Measurements from ENCODE around the gene TRAFD1.
A peak's percentile ranks its signal among the peaks of the same experiment; 100 is the strongest.

The TRAFD1 gene

GRCh38 chr12:112178796-112179195 lies 53.4 kb downstream of the TRAFD1 start:
- DNase-seq, result no peak

- DNase-seq, result no peak
Measured at GRCh38 chr12:112179341-112179740, 54.0 kb downstream of the TRAFD1 start.

GRCh38 chr12:112179916-112180315 lies 54.6 kb downstream of the TRAFD1 start:
- DNase-seq, result no peak

- DNase-seq, result no peak
Measured at GRCh38 chr12:112180422-112180821, 55.1 kb downstream of the TRAFD1 start.

GRCh38 chr12:112182499-112182898 lies 57.1 kb downstream of the TRAFD1 start:
- no peak for DNase-seq

DNA sequence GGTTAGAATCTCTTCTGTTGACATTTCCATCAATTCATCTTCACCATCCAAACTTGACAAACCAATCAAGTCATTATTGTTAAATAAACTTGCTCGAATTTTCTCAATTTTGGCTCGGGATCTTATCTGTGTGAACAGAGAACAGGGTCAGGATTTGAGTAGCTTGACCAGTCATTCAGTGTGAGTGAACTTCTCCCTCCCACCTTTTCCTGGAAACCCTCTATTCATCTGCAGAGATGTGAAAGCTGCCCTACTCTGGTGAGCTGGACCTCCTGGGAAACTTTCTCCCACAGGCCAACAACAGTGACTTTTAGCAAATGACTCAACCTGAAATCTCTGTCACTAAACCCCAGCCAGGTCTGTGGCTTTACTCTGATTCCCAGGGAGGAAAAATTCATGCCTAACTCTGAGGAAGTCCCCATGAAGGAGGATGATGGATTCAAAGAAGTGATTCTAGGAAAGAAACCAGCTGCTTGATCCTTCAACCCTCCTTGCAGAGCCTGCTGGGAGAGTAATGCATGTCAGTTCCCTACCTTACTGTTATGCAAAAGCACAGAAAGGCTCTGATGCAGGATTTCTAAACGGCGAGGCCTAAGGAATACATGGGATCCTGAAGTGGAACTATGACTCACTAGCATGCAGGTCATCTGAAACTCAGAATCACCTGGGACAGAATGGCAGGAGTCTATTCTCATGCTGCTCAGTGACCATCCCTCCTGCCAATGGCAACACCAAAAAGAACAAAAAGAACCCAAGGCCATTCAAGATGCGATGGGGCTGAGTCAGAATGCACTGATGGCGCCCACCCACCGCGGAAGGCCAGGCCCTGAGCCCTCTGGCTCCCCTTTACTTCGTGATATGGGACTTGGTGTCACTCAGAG lies 58.0 kb downstream of the TRAFD1 start:
- no peak for DNase-seq

DNA sequence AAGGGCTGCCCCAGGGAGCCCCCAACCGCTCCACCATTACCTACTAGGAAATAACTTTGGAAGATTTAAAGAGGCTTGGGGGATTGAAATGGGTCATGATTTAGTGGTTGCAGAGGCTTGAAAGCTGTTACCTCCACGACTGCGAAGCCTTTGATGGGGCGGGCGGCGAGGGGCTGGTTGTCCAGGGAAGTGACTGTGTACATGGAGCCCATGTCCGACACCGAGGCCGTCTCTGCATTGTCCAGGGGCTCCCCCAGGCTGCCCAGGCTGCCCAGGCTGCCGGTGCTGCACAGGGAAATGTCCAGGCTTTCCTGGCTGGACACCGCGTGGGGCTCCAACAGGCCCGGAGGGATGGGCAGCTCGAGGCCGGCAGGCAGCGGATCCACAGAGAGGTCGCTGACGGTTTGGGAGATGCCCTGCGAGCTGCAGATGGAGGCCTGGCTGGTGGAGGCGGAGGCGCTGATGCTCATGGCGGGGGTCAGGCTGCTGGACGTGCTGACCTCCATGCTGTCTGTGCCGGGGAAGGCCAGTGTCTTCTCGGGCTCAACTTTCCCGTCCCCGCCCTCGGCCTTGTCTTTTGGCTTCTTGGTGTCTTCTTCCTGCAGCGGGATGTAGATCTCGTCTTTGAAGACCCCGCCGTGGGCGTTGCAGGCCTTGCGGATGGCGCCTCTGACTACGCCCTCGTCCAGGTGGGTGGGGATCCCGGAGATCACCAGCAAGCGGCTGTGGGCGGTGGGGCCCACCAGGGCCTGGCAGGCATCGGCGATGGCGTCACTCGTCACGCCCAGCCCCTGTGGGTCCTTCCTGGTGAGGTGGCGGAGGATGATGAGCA lies 58.9 kb downstream of the TRAFD1 start:
- DNase-seq, result no peak

GRCh38 chr12:112185093-112185923 lies 59.9 kb downstream of the TRAFD1 start:
- no peak for DNase-seq

DNA sequence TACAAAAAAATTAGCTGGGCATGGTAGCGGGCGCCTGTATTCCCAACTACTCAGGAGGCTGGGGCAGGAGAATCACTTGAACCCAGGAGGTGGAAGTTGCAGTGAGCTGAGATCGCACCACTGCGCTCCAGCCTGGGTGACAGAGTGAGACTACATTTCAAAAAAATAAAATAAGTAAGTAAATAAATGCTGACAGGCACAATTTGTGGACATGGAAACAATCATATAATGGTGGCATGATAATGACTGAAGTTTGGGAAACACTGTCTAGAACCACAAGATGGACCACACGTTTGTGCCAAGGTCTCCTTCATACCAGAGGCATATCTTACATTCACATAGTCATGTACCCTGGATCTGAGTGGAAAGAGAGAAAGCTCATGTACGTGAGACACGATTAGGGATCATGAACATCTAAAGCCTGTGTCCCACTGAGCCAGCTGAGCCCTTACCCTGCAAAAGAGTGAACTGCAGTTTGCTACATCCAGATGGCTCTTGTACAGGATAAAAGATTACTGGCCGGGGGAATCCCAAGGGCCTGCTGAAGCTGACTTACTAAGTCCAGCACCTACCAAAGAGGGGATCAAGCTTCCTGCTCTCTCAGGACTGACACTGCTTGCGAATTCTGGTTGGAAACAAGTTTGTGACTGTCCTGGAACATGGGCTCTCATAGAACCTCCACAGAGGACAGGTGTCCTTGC lies 62.9 kb downstream of the TRAFD1 start:
- DNase-seq, result no peak

DNA sequence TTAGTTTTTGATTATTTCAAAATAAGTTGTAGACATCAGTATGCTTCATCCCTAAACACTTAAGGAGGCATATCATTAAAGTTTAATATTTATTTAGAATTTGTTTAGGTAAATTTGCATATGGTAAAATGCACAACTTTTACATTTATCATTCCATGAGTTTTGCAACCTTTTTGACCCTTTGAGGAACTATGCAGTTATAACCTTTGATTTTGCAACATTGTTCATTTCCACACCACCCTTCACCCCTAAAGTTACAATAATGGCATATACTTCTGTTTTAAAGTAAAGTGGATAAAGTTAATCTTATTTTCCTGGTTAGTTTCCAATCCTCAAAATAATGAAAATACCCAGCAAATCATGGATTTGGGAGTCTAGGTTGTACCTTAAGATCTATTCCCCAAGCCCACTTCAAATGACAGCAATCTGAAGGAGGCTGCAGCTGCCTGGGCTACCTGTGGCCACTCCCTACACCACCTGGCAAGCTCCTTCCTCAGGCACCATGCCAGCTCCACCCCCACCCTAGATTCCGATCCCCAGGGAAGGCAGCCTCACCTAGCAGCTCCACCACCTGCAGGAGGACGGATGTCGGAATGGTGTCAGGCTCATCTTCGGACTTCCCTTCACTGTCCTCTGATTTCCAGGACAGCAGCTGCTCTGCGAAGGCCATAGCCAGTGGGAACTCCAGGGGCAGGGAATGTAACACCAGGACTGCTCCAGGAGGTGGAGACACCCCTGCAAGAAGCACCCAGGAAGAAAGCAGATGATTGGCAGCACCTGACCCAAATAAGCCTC lies 65.1 kb downstream of the TRAFD1 start:
- DNase-seq, result no peak

GRCh38 chr12:112191201-112191600 lies 65.8 kb downstream of the TRAFD1 start:
- DNase-seq, result no peak

DNA sequence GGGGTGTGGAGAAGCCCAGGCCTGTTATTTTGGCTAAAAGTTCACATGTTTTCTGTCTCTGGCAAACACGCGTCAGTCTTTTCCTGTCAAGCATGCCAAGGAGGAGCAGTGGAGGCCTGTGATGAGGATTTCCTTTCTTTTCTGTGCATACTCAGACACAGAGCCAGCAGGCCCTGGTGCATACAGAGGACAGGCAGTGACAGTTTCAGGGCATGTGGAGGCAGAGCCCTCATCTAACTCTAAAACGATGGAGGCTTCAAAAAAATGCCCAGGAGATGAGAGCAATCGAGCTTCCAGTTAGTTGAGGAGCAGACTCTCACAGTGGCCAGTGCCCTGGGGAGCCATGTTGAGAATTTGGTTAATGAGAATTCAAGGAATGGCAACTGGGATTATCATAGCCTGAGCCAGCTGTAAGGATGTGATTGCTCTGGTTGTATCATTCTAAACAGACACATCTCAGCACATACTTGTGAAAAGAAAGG lies 66.5 kb downstream of the TRAFD1 start:
- DNase-seq, result no peak

- DNase-seq, result no peak
Measured at GRCh38 chr12:112192475-112192874, 67.1 kb downstream of the TRAFD1 start.

- no peak for DNase-seq
Measured at GRCh38 chr12:112194601-112195247, 69.4 kb downstream of the TRAFD1 start.

DNA sequence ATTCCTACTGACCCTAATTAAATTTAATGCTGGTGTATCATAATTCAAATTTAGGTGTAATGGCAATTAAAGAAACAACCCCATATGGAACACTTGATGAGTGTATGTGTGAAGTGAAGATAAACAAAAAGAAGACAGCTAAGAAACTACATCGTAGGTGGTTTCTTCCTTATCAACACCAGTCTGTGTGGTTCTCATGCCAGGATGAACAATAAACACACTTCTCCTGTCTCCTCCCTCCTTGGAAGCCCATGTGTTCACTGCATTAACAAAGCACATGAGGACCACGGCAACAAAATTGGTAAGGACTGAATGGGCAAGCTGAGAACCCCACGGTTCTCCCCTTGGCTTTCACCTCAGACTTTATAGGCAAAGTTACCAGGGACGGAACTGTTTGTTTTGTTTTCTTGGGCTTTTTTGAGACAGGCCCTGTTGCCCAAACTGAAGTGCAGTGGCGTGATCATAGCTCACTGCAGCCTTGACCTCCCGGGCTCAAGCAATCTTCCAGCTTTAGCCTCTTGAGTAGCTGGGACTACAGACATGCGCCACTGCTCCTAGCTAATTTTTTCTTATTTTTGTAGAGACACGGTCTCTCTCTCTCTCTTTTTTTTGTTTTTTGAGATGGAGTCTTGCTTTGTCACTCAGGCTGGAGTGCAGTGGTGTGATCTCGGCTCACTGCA lies 71.0 kb downstream of the TRAFD1 start:
- no peak for DNase-seq

- DNase-seq, result peak; percentile 10
Measured at GRCh38 chr12:112198120-112198733, 72.9 kb downstream of the TRAFD1 start.

DNA sequence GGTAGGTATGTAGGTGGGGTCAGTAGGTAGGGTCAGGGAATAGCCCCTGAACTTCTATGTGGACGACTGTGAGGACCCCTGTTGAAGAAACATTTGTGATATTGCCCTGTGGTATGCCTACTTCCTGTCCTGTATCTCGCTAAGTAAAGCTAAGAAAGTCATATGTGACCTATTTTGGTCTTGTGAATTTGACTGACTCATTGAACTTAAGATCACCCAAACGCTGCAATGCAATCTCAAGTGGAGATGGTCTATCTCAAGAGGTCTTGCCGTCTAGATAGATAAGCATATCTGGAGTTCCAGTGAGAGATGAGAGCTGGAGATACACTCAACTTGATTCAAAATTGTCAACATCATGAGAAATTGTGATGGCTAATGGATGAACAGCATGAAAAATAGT lies 73.8 kb downstream of the TRAFD1 start:
- DNase-seq, result no peak

All from NCI-H1092 (cell line).